Measurements from ENCODE around the gene ALCAM. TPM values are rescaled to one million over a fixed set of nuclear protein-coding genes. Genes with fewer than 3 reads are reported as not detected.

Gene ALCAM
- 100 to 1,000 TPM; 125 to 175 (median 160) TPM for polyA plus RNA-seq (ENCODE audit: insufficient read length in 4 of 4)

DNA sequence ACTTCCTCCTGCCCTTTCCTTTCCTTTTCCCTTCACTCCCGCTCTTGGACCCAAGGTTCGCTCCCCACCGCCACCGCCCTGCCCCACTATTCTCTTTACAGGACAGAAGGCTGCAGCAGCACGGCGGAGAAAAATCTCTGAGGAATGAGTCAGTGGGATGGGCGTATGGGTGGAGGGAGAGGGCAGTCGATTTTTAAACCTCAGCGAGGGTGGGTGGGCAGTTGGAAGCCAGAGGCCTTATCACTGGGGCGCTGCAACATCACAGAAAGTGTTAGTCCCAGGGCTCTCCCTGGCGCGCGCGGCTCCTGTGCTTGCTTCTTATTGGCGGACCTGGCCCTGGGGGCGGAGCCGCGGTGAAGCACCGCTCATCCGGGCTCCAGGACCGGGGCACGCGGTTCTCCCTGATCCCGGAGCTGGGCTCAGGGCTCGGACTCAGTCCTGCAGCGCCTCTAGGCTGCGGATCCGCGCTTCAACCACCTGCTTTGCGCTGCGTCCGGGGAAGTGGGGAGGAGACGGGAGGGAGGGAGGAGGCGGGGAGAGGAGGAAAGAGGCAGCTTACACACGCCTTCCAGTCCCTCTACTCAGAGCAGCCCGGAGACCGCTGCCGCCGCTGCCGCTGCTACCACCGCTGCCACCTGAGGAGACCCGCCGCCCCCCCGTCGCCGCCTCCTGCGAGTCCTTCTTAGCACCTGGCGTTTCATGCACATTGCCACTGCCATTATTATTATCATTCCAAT, at the start of gene ALCAM:
TSS of gene ALCAM (plus strand) at position 584 of the 737 bp plus-strand sequence.
- peak; percentile 87 to 94 (median 92) for DNase-seq (ENCODE audit: low read depth in 4 of 4, low spot score in 3 of 4)

DNA sequence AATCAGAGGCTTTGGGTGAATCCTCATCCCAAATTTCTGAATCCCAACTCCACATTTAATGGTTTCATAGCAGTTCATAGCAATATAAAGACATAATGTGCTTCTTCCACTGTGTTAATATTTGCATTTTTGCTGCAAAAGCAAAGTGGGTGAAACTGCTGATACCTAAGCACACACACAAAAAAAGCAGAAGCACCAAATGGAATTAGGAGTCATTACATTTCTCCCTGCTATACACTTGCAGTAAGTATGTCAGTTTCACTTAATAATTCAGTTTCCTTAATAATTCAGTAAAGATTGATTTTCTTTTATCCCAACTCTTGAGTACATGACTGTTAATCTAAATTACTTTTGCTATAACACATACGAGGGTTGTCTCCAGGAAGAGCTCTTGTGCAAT, 48.9 kb upstream of the ALCAM start:
- DNase-seq (ENCODE audit: low read depth in 4 of 4, low spot score in 3 of 4) = no peak

DNA sequence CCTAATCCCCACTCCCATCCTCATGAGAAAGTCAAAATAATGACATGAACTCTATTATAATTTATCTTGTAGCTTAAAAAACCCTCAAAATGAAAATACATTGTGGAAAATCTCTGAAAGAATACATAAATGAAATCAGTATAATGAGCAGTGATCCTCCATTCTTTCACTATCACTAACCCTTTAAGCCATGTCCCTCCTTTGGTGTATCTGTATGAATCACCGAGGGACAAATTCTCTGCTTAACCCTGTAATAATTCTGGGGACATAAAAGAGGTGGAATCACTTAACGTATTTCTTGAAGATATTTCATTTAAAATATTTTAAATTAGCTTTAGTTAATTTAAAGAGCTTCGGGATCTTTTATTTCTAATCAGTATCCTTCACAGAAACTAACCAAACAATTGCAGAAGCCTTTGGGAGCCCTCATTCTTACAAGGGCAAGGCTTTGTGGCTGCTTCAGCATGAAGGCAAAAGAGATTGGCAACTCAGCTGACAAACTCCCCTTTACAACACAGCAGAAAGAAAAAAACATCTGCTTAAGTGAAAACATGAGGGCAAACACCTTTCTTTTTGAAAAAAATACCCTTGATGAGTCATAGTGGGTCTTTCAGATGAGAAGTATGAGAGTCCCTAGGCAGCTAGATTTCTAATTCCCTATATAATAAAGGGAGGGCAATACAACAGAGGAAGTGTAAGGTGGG, 44.0 kb upstream of the ALCAM start:
- DNase-seq (ENCODE audit: low read depth in 4 of 4, low spot score in 3 of 4) = no peak

DNA sequence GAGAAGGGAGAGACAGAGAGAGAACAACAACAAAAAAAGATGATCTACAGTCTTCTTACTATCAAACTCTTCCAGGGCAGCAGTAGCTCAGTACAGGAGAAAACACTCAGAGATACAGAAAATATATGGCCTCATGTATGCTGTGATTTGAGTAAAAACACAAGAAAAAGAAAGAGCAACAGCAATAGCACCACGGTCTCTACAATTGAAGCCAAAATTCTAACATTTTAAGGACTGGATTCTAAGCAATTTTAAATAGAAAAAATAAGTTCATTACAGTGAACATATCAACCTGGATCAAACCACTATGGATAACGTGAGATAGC, 43.5 kb upstream of the ALCAM start:
- no peak for DNase-seq (ENCODE audit: low read depth in 4 of 4, low spot score in 3 of 4)

DNA sequence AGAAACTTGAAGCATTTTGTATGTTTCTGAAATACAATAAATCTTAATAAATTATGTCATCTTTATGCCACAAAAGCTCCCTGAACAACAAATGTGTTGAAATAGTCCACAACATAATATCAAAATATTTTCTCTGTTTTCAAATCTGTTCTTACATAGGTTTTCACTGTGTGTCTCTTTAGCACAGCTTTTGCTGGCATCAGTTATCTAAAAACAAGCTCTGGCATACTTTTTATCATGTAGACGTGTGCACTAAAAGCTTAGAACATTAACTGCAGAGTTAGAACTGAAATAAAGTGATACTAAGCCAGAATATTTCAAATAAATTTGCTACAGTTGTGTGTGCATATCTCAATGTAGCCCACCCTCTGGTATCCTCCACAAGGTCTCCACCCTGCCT, 41.8 kb upstream of the ALCAM start:
- no peak for DNase-seq (ENCODE audit: low read depth in 4 of 4, low spot score in 3 of 4)

DNA sequence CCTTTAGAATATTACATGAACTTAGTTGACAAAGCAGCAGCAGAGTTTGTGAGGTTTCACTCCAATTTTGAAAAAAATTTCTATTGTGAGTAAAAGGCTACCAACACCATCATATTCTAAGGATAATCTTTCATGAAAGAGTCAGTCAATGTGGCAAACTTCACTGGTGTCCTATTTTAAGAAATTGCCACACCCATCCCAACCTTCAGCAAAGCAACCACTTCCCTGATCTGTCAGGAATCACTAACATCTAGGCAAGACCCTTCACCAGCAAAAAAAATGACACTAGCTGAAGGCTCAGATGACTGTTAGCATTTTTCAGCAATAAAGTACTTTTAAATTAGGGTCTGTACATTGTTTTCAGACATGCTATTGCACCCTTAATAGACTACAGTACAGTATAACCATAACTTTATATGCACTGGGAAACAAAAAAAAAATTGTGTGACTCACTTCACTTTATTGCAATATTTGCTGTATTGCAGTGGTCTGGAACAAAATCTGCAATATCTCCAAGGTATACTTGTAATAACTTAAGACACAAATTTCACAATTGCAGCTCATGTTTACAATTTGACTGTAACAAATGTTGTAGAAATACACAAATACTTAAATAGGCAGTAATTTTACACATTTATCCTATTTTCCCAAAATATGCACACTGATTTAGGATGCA, 38.9 kb upstream of the ALCAM start:
- no peak for DNase-seq (ENCODE audit: low read depth in 4 of 4, low spot score in 3 of 4)

DNA sequence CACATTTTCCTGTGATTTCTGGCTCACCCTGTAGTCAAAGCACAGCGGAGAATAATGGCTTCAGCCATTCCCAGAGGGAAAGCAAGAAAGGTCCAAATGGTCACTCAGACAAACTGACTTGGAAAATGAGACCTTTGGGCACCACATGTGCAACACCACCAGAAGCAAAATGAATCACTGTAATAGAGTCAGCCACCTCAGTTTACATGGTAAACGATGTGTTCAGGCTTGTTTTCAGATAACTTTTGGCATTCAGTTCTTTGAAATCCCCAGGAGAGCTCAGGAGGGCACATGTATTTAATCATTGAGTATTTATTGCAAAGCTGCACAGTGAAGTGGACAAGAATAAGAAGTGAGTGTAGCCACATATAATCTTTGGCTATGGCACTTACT, 38.4 kb upstream of the ALCAM start:
- DNase-seq (ENCODE audit: low read depth in 4 of 4, low spot score in 3 of 4) = no peak

DNA sequence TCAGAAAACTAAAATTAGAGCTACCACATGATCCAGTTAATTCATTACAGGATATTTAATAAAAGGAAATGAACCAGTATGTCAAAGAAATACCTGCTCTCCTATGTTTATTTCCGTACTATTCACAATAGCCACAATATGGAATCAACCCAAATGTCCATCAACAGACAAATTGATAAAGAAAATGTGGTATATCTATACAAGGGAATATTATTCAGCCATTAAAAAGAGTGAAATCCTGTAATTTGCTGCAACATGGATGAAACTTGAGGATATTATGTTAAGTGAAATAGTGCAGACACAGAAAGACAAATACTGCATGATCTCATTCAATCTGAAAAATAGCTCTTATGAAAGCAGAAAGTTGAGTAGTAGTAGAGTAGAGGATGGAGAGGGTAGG, 33.7 kb upstream of the ALCAM start:
- DNase-seq (ENCODE audit: low read depth in 4 of 4, low spot score in 3 of 4) = no peak

DNA sequence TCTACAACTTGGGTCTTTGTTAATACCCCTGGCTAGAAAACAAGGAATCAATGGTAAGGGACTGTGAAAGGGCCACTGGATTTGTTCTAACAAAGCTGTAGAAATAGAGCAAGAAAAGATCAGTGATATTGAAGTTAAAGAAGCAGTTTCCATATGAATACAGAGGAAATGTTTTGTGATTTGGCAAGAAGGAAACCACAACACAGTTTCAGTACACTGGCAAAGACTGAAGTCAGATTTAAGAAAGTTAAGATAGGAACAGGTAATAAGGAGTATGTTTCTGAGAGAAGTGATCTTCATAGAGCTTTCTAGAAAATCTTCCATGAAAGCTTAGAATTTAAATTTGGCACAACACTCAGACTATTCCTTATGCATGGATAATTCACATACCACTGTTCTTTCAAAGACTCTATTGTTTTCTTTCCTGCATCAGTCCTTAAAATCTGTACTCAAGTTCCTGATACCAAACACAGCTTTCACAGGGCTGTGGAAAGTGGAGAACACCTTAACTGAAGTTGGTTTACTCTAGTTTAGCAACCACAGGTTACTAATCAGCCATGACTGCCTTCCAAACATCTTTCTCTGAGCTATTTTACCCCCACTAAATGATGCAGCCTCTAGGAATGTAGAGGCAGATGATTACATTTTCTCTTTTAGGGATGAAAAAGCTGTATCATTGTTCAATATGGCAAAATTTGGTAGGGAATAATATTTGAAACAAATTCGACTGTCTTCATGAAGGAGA, 32.4 kb upstream of the ALCAM start:
- DNase-seq (ENCODE audit: low read depth in 4 of 4, low spot score in 3 of 4) = no peak

DNA sequence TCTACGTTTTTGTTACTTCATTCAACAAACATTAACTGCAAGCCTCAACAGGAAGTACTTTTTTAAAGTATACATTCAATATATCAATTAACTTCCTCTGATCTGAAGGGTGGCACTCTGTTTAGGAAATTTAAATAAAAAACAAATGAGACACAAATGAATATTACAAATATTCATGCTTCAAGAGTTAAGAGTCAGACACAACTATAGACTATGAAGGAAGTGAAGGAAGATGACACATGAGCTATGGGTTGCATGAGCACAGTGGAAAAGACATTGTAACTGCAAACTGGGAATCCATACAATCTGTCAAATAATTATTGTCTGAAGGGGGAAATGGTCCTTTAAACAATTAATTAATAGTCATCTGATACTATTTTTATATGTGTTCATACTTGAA, 26.8 kb upstream of the ALCAM start:
- no peak for DNase-seq (ENCODE audit: low read depth in 4 of 4, low spot score in 3 of 4)

DNA sequence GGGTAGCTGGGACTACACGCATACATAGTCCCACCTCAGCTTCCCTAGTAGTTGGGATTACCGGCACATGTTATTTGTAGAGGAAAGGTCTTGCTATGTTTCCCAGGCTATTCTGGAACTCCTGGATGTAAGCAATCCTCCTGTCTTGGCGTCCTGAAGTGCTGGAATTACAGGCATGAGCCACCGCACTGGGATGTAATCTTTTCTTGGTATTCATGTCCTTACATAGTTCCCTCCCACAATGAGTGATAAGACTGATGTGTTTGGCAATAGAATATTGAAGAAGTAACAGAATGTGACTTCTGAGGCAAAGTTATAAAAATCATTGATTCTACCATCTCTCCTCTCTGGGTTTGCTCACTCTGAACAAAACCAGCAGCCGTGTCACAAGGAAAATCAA, 22.7 kb upstream of the ALCAM start:
- DNase-seq (ENCODE audit: low read depth in 4 of 4, low spot score in 3 of 4) = no peak

DNA sequence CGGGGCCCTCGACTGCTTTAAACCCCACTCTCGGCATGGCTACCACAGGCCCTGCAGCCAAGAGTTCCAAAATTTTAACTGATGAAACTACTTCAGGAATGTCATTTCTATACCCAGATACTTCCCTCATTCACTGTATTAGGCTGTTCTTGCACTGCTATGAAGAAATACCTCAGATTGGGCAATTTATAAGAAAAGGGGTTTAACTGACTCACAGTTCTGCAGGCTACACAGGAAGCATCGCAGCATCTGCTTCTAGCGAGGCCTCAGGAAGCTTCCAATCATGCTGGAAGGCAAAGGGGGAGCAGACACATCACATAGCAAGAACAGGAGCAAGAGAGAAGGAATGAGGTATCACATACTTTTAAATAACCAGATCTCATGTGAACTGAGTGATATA, 21.6 kb upstream of the ALCAM start:
- no peak for DNase-seq (ENCODE audit: low read depth in 4 of 4, low spot score in 3 of 4)

DNA sequence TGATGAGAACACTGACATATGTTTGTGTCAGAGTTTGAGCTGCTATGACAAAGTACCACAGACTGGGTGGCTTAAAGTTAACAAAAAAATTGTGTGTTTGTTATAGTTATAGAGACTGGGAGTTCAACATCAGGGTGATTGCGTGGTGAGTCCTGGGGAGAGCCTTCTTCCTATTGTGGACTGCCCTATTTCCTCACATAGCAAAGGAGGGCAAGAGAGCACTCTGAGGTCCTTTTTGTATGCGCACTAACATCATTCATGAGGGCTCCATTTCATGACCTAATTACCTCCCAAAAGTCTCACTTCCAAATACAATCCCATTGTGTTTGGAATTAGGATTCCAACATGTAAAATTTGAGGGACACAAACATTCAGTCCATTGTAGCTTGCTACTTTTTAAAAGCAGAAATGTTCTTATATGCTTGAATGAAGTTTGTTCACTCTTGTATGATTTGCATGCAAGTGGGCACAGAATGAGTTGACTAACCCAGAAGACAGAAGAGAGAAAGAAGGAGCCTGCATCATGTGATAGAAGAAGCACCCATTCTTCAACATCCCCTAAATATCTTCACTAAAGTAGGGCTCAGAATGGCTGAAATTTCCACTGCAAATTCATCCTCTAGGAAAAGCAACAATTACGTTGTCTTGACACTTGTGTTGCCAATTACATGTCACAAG, 18.9 kb upstream of the ALCAM start:
- DNase-seq (ENCODE audit: low read depth in 4 of 4, low spot score in 3 of 4) = no peak

DNA sequence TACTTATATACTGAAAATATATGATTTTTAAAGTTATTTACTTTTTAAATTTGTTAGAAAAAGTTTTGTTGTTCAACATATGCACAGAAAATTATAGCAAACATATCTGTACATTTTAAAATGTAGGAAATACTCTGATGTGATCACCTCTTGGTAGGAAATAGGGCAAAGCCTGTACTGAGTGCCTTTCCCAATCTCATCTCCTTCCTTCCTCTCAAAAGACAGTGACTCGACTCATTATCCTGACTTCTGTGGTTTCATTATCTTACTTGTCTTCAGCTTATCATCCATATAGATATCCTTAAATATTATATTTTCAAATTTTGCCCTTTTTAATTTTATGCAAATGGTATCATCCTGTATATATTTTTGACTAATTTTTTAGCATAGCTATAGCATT, 18.4 kb upstream of the ALCAM start:
- DNase-seq (ENCODE audit: low read depth in 4 of 4, low spot score in 3 of 4) = no peak

DNA sequence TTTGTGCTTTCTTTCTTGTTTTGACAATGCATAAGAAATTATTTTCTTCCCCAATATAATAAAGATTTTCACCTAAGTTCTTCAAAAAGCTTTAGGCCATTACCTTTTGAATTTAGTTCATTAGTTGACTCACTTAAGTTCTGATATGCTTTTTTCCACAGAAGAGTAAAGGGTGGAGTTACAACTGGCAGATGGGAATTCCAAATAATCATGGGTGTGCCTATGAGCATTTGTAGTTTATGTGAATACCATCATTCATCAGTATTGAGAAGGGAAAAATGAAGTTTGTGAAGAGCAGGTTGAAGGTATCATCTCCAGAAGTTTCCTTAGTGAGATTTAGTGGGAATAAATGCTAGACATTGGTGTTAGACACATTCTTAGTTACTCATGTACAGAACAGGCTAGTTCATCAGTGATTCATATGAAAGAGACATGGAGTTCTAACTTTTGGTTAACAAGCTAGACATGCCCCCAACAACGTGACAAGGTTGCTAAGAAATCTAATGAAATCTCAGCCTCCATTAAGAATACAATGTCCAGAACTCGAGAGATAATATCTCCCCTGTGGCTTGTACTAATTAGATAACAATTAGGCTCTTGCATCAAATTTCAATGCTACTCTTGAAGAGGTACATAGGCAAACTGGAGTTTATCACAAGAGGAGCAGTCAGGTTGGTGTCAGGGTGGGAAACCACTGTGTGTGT, 16.9 kb upstream of the ALCAM start:
- DNase-seq (ENCODE audit: low read depth in 4 of 4, low spot score in 3 of 4) = no peak

DNA sequence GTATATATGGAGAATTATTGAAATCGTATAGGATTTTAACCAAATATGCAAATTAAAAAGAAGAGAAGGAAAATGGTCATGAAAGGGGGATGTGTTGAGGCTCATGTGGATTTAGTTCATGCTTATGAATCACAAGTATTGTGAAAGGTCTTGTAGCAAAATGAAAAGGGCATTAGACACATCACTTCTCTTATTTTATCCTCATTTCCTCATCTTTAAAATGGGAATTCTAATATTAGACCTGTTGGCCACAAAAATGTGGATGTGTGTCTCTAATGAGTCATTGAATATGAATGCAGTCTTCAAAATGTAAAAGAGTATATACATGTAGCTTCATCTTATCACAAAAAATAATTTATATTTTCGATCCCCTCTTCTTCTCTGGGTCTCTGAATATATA, 14.9 kb upstream of the ALCAM start:
- no peak for DNase-seq (ENCODE audit: low read depth in 4 of 4, low spot score in 3 of 4)

DNA sequence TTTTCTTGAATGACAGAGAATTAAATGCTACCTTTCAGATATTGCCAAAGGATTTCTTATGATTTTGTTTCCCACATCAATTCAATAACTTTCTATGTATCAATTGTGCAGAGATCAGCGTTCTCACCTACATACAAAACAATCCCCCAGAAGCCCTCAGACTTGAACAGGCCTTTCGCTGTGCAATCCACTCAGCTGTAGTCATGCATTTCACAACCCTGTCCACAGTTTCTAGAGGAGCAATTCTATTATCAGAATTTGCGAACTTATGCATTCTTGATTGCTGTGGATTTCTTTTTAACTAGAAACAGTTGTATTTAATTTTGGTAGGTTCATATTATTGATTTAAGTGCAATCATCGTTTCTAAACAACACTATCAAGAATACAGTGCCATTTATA, 13.7 kb upstream of the ALCAM start:
- DNase-seq (ENCODE audit: low read depth in 4 of 4, low spot score in 3 of 4) = no peak

DNA sequence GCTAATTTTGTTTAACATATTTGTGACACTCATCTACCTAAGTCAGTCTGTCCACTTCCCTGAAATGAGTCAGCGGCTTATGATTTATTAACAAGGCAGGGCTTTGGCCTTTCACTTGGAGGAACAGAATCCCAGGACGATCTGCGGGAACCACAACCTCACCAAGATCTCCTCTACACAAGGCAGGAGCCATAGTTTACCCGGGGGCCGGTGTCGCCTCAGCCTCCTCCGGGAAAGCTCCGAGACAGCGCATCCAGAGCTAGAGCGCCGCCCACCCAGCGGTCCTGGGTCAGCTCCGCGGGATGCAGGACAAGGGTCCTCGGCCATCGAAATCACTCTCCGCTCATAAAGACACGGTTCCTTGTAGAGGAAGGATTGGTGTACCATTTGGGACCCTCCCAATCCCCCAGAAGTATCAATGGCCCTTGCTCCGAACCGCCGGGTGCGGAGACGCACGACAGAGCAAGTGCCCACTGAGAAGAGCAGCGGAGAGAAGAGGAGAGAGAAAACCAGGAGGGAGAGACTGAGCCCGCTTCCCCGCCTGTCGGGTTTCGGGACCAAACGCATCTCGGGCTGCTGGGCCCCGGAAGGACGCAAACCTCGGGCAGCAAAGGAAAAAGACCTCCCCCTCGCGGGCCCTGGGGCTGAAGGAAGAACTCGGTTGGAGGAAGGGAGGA, 13.1 kb upstream of the ALCAM start:
- peak in 2 of 4 donors; percentile 18 for DNase-seq (ENCODE audit: low read depth in 4 of 4, low spot score in 3 of 4)

DNA sequence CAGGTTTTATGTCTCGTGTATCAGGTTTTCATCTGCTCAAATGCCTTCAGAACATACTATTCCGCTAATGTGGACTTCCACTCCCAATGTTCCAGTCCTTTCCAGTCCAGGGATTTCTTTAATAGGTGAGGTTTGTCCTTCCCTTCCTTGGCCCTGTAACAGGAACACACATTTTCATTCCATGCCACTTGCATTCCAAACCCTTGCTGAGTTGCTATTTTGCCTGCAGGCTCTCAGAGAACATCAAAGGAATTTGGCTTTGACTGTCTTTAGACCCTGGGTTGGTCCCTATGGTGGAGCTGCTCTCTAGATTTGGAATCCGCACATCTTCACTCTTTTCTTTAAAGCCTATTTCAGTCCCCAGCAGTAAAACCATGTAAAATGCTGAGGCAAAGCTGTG, 12.3 kb upstream of the ALCAM start:
- DNase-seq (ENCODE audit: low read depth in 4 of 4, low spot score in 3 of 4) = no peak

Data from right renal pelvis (tissue), 4 donors.